HG03103 (cell line): Measurements from ENCODE around the gene SCAP.
"Not testable (repeated sequence)": the region's sequence is repeated elsewhere in the genome, so short reads cannot be mapped to it uniquely, and the experiment has no call there.

Source experiments
- ATAC-seq: cut with Tn5 transposase; IDR thresholded peaks from one replicate; pipeline ENCODE4 v1.9.1; 2021; ENCODE audit warnings: low read depth; ENCODE audit not compliant: unreplicated experiment

The SCAP gene

DNA sequence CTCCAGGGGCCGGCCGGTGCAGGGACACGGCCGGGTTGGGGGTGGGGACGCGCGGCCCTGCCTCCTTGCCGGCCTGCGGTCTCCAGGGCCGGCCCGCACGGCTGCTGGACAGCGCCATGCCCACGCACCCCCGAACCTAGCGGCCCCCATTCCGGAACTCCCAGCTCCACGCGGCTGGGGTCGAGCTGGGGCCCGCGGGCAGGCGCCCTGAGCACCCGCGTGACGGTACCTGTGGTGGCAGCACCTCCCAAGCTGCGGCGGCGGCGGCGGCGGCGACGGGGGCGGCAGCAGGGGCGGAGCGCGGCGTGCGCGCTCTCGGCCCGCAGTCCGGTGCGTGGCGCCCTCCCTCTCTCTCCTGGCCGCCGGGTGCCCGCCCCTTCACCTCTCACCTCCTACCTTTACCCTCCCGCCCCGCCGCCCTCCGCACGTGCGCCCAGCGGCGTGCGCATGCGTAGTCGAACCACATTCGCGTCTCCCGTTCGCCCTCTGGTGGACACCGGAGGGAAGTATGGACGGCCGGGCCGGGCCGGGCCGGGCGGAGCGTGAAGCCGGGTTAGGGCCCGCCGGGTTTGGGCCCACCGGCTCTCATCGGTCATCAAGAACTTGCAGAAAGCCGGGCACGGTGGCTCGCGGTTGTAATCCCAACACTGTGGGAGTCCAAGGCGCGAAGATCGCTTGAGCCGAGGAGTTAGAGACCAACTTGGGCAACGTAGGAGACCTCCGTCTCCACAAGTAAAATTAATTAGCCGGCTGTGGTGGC lies at the start of gene SCAP:
Gene SCAP, minus strand, starts transcription at position 372 of the 760 bp plus-strand sequence. CDS start 32,948 bp downstream, outside the sequence.
- ATAC-seq: peak; percentile 85

- ATAC-seq: no peak
Observed at GRCh38 chr3:47523310-47524073, 47.8 kb upstream of the SCAP start.

DNA sequence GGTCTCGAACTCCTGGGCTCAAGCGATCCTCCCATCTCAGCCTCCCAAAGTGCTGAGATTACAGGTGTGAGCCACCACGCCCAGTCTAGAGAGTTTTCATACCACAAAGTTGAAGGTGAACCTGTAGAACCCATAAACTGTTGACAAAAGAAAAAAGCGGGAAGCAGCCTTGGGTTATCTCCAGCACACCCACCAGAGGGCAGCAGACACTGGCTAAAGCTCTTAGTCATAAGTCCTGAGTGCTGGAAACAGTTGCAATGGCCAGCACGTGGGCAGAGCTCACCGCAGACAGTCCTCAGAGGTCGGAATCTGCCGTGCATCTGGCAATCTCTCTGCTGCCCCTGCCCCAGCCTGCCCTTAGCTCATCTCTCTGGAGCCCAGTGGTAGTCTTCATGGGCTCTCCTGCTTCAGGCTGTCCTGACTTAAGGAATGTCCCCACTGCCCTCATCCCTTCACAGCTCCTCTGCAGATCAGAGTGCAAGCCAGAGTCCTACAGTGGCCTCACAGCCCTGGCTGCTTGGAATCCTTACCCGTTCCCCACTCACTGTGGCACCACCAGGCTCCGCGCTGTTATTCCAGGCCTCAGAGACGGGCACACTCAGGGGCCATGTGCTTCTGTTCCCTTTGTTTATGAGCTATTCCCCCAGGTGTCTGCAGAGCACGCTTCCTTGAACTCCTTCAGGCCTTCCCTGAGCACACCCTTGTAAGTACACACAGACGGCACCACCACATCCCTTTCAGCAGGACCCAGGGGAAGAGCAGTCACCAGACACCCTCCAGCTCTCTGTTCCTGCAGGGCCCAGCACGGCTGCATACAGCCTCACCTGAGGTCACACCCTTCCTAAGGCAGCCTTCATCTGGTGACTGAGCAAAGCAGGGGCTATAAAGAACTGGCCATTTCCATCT lies 46.6 kb upstream of the SCAP start:
- no peak for ATAC-seq

GRCh38 chr3:47520756-47521155 lies 45.0 kb upstream of the SCAP start:
- ATAC-seq: no peak

DNA sequence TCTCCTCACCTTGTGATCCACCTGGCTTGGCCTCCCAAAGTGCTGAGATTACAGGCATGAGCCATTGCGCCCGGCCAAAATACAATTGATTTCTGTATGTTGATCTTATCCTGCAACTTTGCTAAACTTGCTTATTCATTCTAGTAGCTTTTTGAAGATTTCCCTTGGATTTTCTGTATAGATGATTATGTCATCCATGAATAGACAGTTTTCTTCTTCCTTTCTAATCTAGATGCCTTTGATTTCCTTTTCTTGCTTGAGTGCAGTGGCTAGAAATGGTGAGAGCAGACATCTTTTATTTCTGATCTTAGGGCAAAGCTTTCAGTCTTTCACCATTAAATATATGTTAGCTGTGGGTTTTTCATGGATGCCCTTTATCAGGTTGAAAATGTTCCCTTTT lies 42.2 kb upstream of the SCAP start:
- ATAC-seq: no peak

- ATAC-seq: no peak
Observed at GRCh38 chr3:47515864-47516319, 40.2 kb upstream of the SCAP start.

GRCh38 chr3:47515100-47515499 lies 39.4 kb upstream of the SCAP start:
- ATAC-seq: no peak

DNA sequence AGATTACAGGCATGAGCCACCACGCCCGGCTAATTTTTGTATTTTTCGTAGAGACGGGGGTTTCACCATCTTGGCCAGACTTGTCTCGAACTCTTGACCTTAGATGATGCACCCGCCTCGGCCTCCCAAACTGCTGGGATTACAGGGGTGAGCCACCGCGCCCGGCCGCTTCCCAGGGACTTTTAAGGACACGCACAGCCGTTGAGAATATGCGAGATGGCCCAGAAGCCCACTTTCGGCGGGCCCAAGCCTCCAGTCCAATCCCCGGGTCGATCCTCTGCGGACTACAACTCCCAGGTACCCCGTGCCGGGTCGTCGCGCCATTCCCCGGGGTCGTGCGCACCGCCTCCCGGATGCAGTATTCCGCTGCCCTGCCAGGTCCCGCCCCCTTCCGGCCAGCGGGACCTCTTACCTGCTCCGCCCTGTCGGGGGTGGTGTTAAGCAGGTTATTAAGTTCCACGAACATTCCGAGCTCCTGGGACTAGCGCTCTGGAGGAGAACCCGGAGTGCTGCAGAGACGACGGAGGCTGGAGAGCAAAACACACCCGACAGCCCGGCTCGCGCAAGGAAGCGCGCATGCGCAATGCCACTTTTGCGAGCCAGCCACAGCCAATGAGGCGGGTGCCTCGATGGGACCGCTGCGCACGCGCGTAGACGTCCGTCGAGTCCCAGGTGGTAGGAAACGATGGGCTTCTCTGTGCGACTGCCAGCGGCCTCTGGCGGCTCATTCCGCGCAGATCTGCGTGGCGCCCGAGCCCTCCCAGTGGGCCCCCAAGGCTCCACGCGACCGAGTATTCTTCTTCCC lies 37.6 kb upstream of the SCAP start, which contains the start of gene ELP6:
Gene ELP6, minus strand, starts transcription at position 588 of the 805 bp plus-strand sequence. Its CDS starts 122 bp downstream, at position 466.
- ATAC-seq: peak; percentile 86

DNA sequence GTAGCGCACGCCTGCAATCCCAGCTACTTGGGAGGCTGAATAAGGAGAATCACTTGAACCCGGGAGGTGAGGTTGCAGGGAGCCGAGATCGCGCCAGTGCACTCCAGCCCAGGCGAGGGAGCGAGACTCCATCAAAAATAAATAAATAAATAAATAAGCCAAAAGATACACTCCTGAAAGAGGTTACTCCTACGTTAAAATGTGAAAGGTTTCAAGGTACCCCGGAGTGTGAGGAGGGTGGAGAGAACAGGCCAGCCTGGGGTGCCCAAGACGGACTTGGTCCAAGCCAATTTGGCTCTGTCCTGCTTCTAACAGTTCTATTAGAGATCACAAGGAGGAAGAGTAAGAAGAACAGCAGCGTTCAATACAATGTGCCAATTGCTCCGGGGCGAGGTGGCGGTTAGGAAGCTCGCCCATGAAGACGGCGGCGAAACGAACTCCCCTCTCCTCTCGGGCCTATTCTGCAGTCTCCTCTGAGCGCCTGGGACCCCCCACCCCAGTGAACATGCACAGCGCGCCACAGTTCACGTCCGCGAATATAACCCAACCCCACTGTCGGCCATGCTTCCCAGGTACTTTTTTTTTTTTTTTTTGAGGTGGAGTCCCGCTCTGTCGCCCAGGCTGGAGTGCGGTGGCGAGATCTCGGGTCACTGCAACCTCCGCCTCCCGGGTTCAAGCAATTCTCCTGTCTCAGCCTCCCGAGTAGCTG lies 36.8 kb upstream of the SCAP start:
- ATAC-seq: no peak

- ATAC-seq: not testable (repeated sequence)
Observed at GRCh38 chr3:47505267-47505666, 29.5 kb upstream of the SCAP start.

DNA sequence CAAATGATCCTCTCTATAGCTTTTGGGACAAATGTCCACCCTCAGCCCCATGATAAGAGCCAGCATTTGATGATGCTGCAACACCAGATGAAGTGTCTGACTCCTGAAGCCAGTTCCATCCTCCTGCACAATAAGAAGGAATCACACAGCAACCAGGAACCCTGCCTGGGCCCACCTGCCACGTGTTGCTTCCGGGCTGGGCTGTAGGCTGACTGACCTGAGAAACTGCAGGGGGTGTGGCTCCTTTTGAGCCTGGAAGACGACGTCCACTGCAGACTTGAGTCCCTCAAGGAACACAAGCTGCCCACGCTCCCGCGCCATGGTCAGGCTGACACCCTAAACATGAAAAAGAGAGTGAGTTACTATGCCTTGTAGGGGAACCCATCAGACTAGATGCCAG lies 28.4 kb upstream of the SCAP start:
- no peak for ATAC-seq

GRCh38 chr3:47503033-47503432 lies 27.3 kb upstream of the SCAP start:
- ATAC-seq: no peak

DNA sequence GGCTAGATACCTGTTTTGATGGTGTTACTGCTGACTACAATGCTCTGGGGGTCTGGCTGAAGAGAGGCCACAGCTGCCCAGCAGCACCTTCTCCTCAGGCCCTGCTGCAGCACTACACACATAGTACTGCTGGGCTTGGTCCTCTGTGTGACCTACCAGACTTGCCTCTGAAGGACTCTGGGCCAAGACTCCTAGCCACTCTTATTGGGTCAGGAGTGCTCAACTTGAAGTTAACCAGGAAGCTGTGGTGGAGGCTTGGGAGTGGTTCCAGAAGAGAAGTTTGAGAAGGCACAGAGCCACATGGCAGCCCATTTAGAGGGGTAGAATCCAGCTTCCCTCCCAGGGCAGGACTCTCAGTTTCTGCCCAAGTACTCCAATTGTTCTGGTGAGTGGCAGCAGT lies 21.2 kb upstream of the SCAP start:
- ATAC-seq: no peak

DNA sequence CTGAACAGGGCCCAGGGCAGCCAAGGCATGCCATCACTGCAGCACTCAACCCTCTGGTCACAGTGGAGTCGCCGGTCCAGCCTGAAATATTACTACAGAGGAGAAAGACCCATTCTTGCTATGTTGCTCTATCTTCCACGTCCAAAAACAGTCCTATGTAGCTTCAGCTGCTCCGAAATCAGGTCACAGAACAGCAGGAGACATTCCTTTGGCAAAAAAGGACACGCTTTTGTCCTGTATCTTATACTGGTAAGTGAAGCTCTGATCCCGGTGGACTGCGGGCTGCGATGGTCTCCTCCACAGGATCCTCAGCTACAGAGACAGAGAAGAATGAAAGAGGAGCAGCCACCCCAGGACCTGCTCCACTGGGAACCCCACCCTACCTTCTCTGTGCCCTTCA lies 20.1 kb upstream of the SCAP start:
- ATAC-seq: no peak

DNA sequence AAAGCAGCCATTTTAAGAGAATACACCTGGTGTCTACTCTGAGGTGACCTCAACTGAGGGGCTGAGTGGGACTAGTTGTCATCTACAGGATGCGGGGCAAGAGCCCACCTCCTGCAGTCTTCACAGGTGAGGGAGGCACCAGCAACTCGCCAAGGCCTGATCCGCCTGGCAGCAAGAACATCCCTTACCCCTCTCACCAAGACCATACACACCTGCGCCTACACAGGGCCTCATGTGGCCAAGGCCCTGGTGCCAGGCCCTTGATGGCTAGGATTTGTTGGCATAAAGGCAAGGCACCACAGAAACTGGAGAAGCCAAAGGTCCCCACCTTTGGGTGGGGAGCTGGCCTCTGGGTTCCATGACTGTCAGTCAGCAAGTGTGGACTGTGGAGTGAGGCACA lies 19.4 kb upstream of the SCAP start:
- no peak for ATAC-seq

- no peak for ATAC-seq
Observed at GRCh38 chr3:47491777-47492176, 16.0 kb upstream of the SCAP start.

GRCh38 chr3:47491186-47491585 lies 15.4 kb upstream of the SCAP start:
- no peak for ATAC-seq

DNA sequence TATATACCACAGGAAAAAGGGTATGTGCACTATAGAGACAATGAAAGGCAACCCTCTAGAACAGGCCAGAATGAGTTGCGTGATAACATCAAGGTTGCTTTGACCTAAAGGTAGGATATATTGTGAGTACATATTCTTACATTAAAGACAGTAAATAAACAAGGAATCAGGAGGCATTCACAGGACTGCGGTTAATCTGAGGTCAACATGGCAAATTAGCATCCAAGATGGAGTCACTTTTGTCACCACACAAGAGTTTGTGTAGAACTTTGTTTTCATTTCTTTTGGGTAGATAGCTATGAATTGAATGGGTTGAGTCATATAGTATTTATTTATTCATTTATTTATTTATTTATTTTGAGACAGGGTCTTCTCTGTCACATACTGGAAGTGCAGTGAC lies 11.5 kb upstream of the SCAP start:
- no peak for ATAC-seq

GRCh38 chr3:47485812-47486211 lies 10.1 kb upstream of the SCAP start:
- ATAC-seq: no peak
